ENCODE measurements around the gene ENPP3. TPM values are rescaled to one million over a fixed set of nuclear protein-coding genes. Genes with fewer than 3 reads are reported as not detected.
"Not testable (repeated sequence)": the region's sequence is repeated elsewhere in the genome, so short reads cannot be mapped to it uniquely, and the experiment has no call there.

Gene ENPP3
- total and polyA plus RNA-seq, 2 of the 13 experiments (the other 11 are each of a cell fraction or from before 2014, with no cell fraction given) = 40.0 to 75.4 TPM

DNA sequence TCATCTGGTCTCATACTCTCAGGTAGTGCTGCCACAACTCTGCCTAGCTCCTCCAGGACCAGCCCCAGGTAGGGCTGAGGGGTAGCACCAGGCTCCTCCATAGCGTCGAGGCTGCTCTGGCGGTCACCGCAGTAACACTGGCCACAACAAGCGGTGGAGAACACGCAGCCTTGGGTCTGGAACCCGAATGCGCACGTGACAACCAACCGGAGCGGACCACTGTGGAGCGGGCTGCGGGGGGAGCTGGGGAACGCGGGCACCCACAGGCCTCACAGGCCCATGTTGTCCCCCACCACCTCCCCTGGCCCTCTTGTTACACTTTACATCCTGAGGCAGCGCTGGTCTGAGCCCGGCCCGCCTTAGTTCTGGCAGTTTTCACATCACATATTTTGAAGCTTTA is 73.8 kb downstream of the ENPP3 start, which contains the start of gene CTAGE9:
Gene CTAGE9 (minus strand): TSS at position 101 of the 400 bp plus-strand sequence. CDS start 0 bp downstream, at position 101.
- H3K79me2 ChIP-seq (ENCODE audit: insufficient read depth, low read length); intact Hi-C loops (cut with micrococcal nuclease; ENCODE audit: unreplicated experiment); in situ Hi-C loops (cut with HindIII; ENCODE audit: extremely low pct_ligation_motif_present, low pct_unique_long_range_greater_than_20kb); H4K20me1 ChIP-seq (ENCODE audit: insufficient read depth, low read length); ATAC-seq; H2AFZ ChIP-seq (ENCODE audit: low read length); FAIRE-seq; CTCF ChIA-PET (ENCODE audit: low intra/inter-chr PET ratio, low total read pairs); BruUV-seq (replicated peaks); H3K27me3 ChIP-seq (ENCODE audit: control insufficient read depth in 1 of 2, insufficient read depth in 2 of 2, low read length in 2 of 2); H3K9ac ChIP-seq (ENCODE audit: insufficient read depth, low read depth, low read length); H3K9me3 ChIP-seq (ENCODE audit: low read length); H3K4me1 ChIP-seq (ENCODE audit: insufficient read depth, low read length); H3K4me2 ChIP-seq (ENCODE audit: low read depth, low read length); H3K27ac ChIP-seq (ENCODE audit: extremely low read length, insufficient read depth, low read length); H3K36me3 ChIP-seq (replicated peaks in 1 of 2; ENCODE audit: control insufficient read depth in 1 of 2, insufficient read depth in 2 of 2, low read length in 2 of 2); POLR2A ChIA-PET; H3K4me3 ChIP-seq (replicated peaks in 1 of 3; ENCODE audit: insufficient read depth in 1 of 3, low read depth in 2 of 3, low read length in 3 of 3); DNase-seq (ENCODE audit: low spot score): not testable (repeated sequence)
- 86% methylated on average over 4 of the region's 18 CpGs for WGBS (ENCODE audit: low lambda C conversion rate)

- H3K9ac ChIP-seq (ENCODE audit: insufficient read depth, low read depth, low read length); H2AFZ ChIP-seq (ENCODE audit: low read length); DNase-seq (ENCODE audit: low spot score); H3K9me3 ChIP-seq (ENCODE audit: low read length); H3K4me1 ChIP-seq (ENCODE audit: insufficient read depth, low read length); H3K4me3 ChIP-seq (replicated peaks in 1 of 3; ENCODE audit: insufficient read depth in 1 of 3, low read depth in 2 of 3, low read length in 3 of 3); H4K20me1 ChIP-seq (ENCODE audit: insufficient read depth, low read length); H3K27me3 ChIP-seq (ENCODE audit: control insufficient read depth in 1 of 2, insufficient read depth in 2 of 2, low read length in 2 of 2); in situ Hi-C loops (cut with HindIII; ENCODE audit: extremely low pct_ligation_motif_present, low pct_unique_long_range_greater_than_20kb); POLR2A ChIA-PET; H3K4me2 ChIP-seq (ENCODE audit: low read depth, low read length); CTCF ChIA-PET (ENCODE audit: low intra/inter-chr PET ratio, low total read pairs); intact Hi-C loops (cut with micrococcal nuclease; ENCODE audit: unreplicated experiment); H3K27ac ChIP-seq (ENCODE audit: extremely low read length, insufficient read depth, low read length); FAIRE-seq; H3K79me2 ChIP-seq (ENCODE audit: insufficient read depth, low read length); BruUV-seq (replicated peaks): not testable (repeated sequence)
- peaks cover 3 to 13% of the 10 kb centered on the region in 2 experiments for H3K36me3 ChIP-seq (replicated peaks in 1 of 2; ENCODE audit: control insufficient read depth in 1 of 2, insufficient read depth in 2 of 2, low read length in 2 of 2)
- ATAC-seq = peak; percentile 59
- WGBS (ENCODE audit: low lambda C conversion rate) = 79% methylated on average over 5 of the region's 6 CpGs
Measured at GRCh38 chr6:131715567-131715966, 78.5 kb downstream of the ENPP3 start.

GRCh38 chr6:131717836-131718542 is 80.9 kb downstream of the ENPP3 start:
- DNase-seq (ENCODE audit: low spot score) (peak; percentile 17), FAIRE-seq (no peak), ATAC-seq (peak; percentile 36; the same call in 2 of the 3 replicates)
- CTCF ChIA-PET (ENCODE audit: low intra/inter-chr PET ratio, low total read pairs) = no interaction called here
- no peaks in the 10 kb centered on the region for H3K9me3 ChIP-seq (ENCODE audit: low read length)
- in situ Hi-C loops (cut with HindIII; ENCODE audit: extremely low pct_ligation_motif_present, low pct_unique_long_range_greater_than_20kb) (no loop called here), intact Hi-C loops (cut with micrococcal nuclease; ENCODE audit: unreplicated experiment) (no loop called here)
- H2AFZ ChIP-seq (ENCODE audit: low read length) = no peak overlapping the region
- POLR2A ChIA-PET = no interaction called here
- no peak overlapping the region for H3K4me2 ChIP-seq (ENCODE audit: low read depth, low read length)
- H3K27ac ChIP-seq (ENCODE audit: extremely low read length, insufficient read depth, low read length) = no peak overlapping the region
- 98% methylated on average over 3 of the region's 3 CpGs for WGBS (ENCODE audit: low lambda C conversion rate)
- no TSS peak for BruUV-seq (replicated peaks)
- H3K36me3 ChIP-seq (replicated peaks in 1 of 2; ENCODE audit: control insufficient read depth in 1 of 2, insufficient read depth in 2 of 2, low read length in 2 of 2) = peaks cover 9 to 32% of the 10 kb centered on the region in 2 experiments
- no peaks in the 10 kb centered on the region; the same call in 1 of the 2 replicates for H4K20me1 ChIP-seq (ENCODE audit: insufficient read depth, low read length)
- no peaks in the 10 kb centered on the region for H3K79me2 ChIP-seq (ENCODE audit: insufficient read depth, low read length)
- H3K4me1 ChIP-seq (ENCODE audit: insufficient read depth, low read length) = no peaks in the 10 kb centered on the region
- no peak overlapping the region for H3K4me3 ChIP-seq (replicated peaks in 1 of 3; ENCODE audit: insufficient read depth in 1 of 3, low read depth in 2 of 3, low read length in 3 of 3)
- H3K27me3 ChIP-seq (ENCODE audit: control insufficient read depth in 1 of 2, insufficient read depth in 2 of 2, low read length in 2 of 2) = no peaks in the 10 kb centered on the region
- H3K9ac ChIP-seq (ENCODE audit: insufficient read depth, low read depth, low read length) = no peak overlapping the region
- TF ChIP-seq ZSCAN12 (CRISPR knock-in tag; IDR thresholded peaks at IDR 0.05) (no peak), ZNF816 (CRISPR knock-in tag; IDR thresholded peaks at IDR 0.05; ENCODE audit: borderline replicate concordance) (no peak), POLR2G (IDR thresholded peaks at IDR 0.05; ENCODE audit: low read depth, low read length) (no peak), ZBTB46 (CRISPR knock-in tag; IDR thresholded peaks at IDR 0.05; ENCODE audit: borderline replicate concordance) (no peak), ZFP90 (CRISPR knock-in tag; IDR thresholded peaks at IDR 0.05; ENCODE audit: borderline replicate concordance) (no peak), MLX (CRISPR knock-in tag; IDR thresholded peaks at IDR 0.05) (no peak), JUN (CRISPR knock-in tag; IDR thresholded peaks at IDR 0.05) (no peak), SP1 (IDR thresholded peaks at IDR 0.05) (no peak), SP1 (CRISPR knock-in tag; IDR thresholded peaks at IDR 0.05) (no peak), MAF1 (CRISPR knock-in tag; IDR thresholded peaks at IDR 0.05; ENCODE audit: borderline replicate concordance) (no peak)
